ENCODE measurements around the gene MCHR1. TPM values are rescaled to one million over a fixed set of nuclear protein-coding genes. Genes with fewer than 3 reads are reported as not detected.

Gene MCHR1
- polyA plus RNA-seq, 1 donor from 2014 or later, result 2.6 TPM

GRCh38 chr22:40691532-40691931, 12.2 kb downstream of the MCHR1 start:
- TF ChIP-seq RAD21 (conservative IDR thresholded peaks at IDR 0.05), result no peak
- TF ChIP-seq POLR2AphosphoS5 (IDR thresholded peaks at IDR 0.05), result no peak
- no peak for TF ChIP-seq EZH2 (IDR thresholded peaks at IDR 0.05; ENCODE audit: borderline replicate concordance, insufficient read depth, low read length, poor library complexity, severe bottlenecking)
- TF ChIP-seq SMC3 (conservative IDR thresholded peaks at IDR 0.05; ENCODE audit: poor library complexity), result no peak
- no peak for TF ChIP-seq CTCF (IDR thresholded peaks at IDR 0.05; ENCODE audit: poor library complexity, severe bottlenecking)
- TF ChIP-seq MXI1 (conservative IDR thresholded peaks at IDR 0.05; ENCODE audit: poor library complexity, severe bottlenecking), result no peak
- no peaks in the 10 kb centered on the region for H3K9me2 ChIP-seq (ENCODE audit: insufficient read depth, low read length)
- peaks cover 9% of the 10 kb centered on the region for H3K27me3 ChIP-seq (ENCODE audit: insufficient read depth, low read depth, low read length)
- H3F3A ChIP-seq (ENCODE audit: insufficient read depth, low read length, poor library complexity, severe bottlenecking), result no peaks in the 10 kb centered on the region
- no peak overlapping the region for H3K4me3 ChIP-seq (ENCODE audit: low read length)
- H3K4me2 ChIP-seq (ENCODE audit: low read length), result no peak overlapping the region
- H3K79me2 ChIP-seq (replicated peaks; ENCODE audit: insufficient read depth, low read length), result no peaks in the 10 kb centered on the region
- H3K9ac ChIP-seq (ENCODE audit: low read length), result no peak overlapping the region
- no peaks in the 10 kb centered on the region for H4K20me1 ChIP-seq (ENCODE audit: insufficient read depth)
- H2AFZ ChIP-seq (ENCODE audit: low read depth, low read length), result no peak overlapping the region
- no peaks in the 10 kb centered on the region for H3K9me3 ChIP-seq (ENCODE audit: low read length)
- no peak overlapping the region for H3K27ac ChIP-seq (ENCODE audit: low read length)
- H3K36me3 ChIP-seq (ENCODE audit: insufficient read depth, low read length), result no peaks in the 10 kb centered on the region

GRCh38 chr22:40694411-40694810, 15.1 kb downstream of the MCHR1 start:
- Histone ChIP-seq H3K4me3 (ENCODE audit: low read length) (no peak overlapping the region), H3K9me2 (ENCODE audit: insufficient read depth, low read length) (no peaks in the 10 kb centered on the region), H2AFZ (ENCODE audit: low read depth, low read length) (no peak overlapping the region), H3K9me3 (ENCODE audit: low read length) (no peaks in the 10 kb centered on the region), H3K27ac (ENCODE audit: low read length) (no peak overlapping the region), H3F3A (ENCODE audit: insufficient read depth, low read length, poor library complexity, severe bottlenecking) (no peaks in the 10 kb centered on the region), H3K4me2 (ENCODE audit: low read length) (no peak overlapping the region), H4K20me1 (ENCODE audit: insufficient read depth) (no peaks in the 10 kb centered on the region), H3K36me3 (ENCODE audit: insufficient read depth, low read length) (no peaks in the 10 kb centered on the region), H3K79me2 (replicated peaks; ENCODE audit: insufficient read depth, low read length) (no peaks in the 10 kb centered on the region), H3K9ac (ENCODE audit: low read length) (no peak overlapping the region), H3K27me3 (ENCODE audit: insufficient read depth, low read depth, low read length) (peaks cover 9% of the 10 kb centered on the region)
- TF ChIP-seq SMC3 (conservative IDR thresholded peaks at IDR 0.05; ENCODE audit: poor library complexity) (no peak), POLR2AphosphoS5 (IDR thresholded peaks at IDR 0.05) (no peak), CTCF (IDR thresholded peaks at IDR 0.05; ENCODE audit: poor library complexity, severe bottlenecking) (no peak), RAD21 (conservative IDR thresholded peaks at IDR 0.05) (no peak), EP300 (conservative IDR thresholded peaks at IDR 0.05; ENCODE audit: poor library complexity, severe bottlenecking) (no peak), TAF1 (IDR thresholded peaks at IDR 0.05; ENCODE audit: low read depth) (no peak), REST (IDR thresholded peaks at IDR 0.05; ENCODE audit: borderline replicate concordance) (no peak)

Data from neural cell (in vitro differentiated cells).